HepG2 (cell line): ENCODE measurements around the gene SMIM28. TPM values are rescaled to one million over a fixed set of nuclear protein-coding genes. Genes with fewer than 3 reads are reported as not detected.

ENCODE experiments used
- ATAC-seq: fragments of 200-7000 bp; cut with Tn5 transposase; 3 replicates; pipeline ENCODE4 v1.9.1; 2020; ENCODE audit warnings: mild to moderate bottlenecking, moderate library complexity
- BruUV-seq: library from RNA; stranded (reverse); fragments of 400-500 nt; replicated peaks from 2 replicates; lab custom pipeline; 2021; lab: Mats Ljungman, UMichigan
- CTCF ChIA-PET: fragments of 300-600 bp; formaldehyde crosslinking; extraction: SDS; loops from one replicate; lab custom pipeline; 2021; ENCODE audit warnings: low total read pairs, inconsistent platforms, low intra/inter-chr PET ratio; lab: Yijun Ruan, JAX
- POLR2A ChIA-PET: fragments of 350-600 bp; sonication (Branson Sonifier 250); formaldehyde crosslinking; loops from one replicate; lab custom pipeline; 2020; ENCODE audit warnings: antibody characterized with exemption, inconsistent platforms; lab: Yijun Ruan, JAX
- DNase-seq: peaks from one replicate; pipeline ENCODE4 v3.0.0-alpha.2; 2015; ENCODE audit warnings: low spot score
- FAIRE-seq: peaks from 3 replicates; lab custom pipeline; 2011; peaks lifted over from hg19 to GRCh38; lab: Jason Lieb, UNC
- H2AFZ ChIP-seq: one replicate; pipeline ENCODE4 v1.6.1; 2011; ENCODE audit warnings: low read length, inconsistent platforms
- H3K27ac ChIP-seq: fragments of 300-600 bp; 3 replicates; pipeline ENCODE4 v1.8.0; 2011; ENCODE audit warnings: mixed run types, mild to moderate bottlenecking, mixed read lengths, low read length, inconsistent platforms; ENCODE audit not compliant: insufficient read depth; ENCODE audit errors: extremely low read length
- H3K27me3 ChIP-seq, 2 experiments: fragments of 200-600 bp in 1 of 2; 2 replicates in 1 of 2; 3 replicates in 1 of 2; pipeline versions ENCODE4 v1.6.0 to v1.8.0; 2011; ENCODE audit warnings: low read length in 2 of 2, mild to moderate bottlenecking in 2 of 2, moderate library complexity in 2 of 2, inconsistent platforms in 1 of 2; ENCODE audit not compliant: insufficient read depth in 2 of 2, control insufficient read depth in 1 of 2
- H3K36me3 ChIP-seq, 2 experiments: fragments of 200-600 bp in 1 of 2; replicated peaks in 1 of 2; 2 replicates in 1 of 2; 3 replicates in 1 of 2; pipeline versions ENCODE4 v1.5.1 to v1.8.0; 2011; ENCODE audit warnings: low read length in 2 of 2, inconsistent platforms in 1 of 2; ENCODE audit not compliant: insufficient read depth in 2 of 2, control insufficient read depth in 1 of 2
- H3K4me1 ChIP-seq: 2 replicates; pipeline ENCODE4 v1.5.1; 2012; ENCODE audit warnings: low read length, inconsistent platforms; ENCODE audit not compliant: insufficient read depth
- H3K4me2 ChIP-seq: 2 replicates; pipeline ENCODE4 v1.6.0; 2011; ENCODE audit warnings: low read depth, low read length, inconsistent platforms
- H3K4me3 ChIP-seq, 3 experiments: fragments of 200-600 bp in 1 of 3; sonication (generic), shearing (Covaris generic) in 1 of 3; replicated peaks in 1 of 3; 2 replicates each; pipeline ENCODE4 v1.5.1; 2011 to 2016; ENCODE audit warnings: low read length in 3 of 3, inconsistent platforms in 2 of 3, low read depth in 2 of 3, mild to moderate bottlenecking in 2 of 3, control low read depth in 1 of 3, mixed read lengths in 1 of 3; ENCODE audit not compliant: insufficient read depth in 1 of 3
- H3K79me2 ChIP-seq: one replicate; pipeline ENCODE4 v1.6.1; 2011; ENCODE audit warnings: low read length, inconsistent platforms; ENCODE audit not compliant: insufficient read depth
- H3K9ac ChIP-seq: 2 replicates; pipeline ENCODE4 v1.6.0; 2011; ENCODE audit warnings: mild to moderate bottlenecking, low read depth, low read length, inconsistent platforms; ENCODE audit not compliant: insufficient read depth
- H3K9me3 ChIP-seq: 2 replicates; pipeline ENCODE4 v1.5.1; 2012; ENCODE audit warnings: mild to moderate bottlenecking, low read length
- H4K20me1 ChIP-seq: 2 replicates; pipeline ENCODE4 v1.6.0; 2011; ENCODE audit warnings: inconsistent platforms, mild to moderate bottlenecking, low read length, moderate library complexity; ENCODE audit not compliant: insufficient read depth
- CAMTA2 ChIP-seq: sonication (generic); formaldehyde crosslinking; IDR thresholded peaks from 2 replicates; pipeline ENCODE4 v1.4.0; 2020; ENCODE audit warnings: mild to moderate bottlenecking, missing genetic modification reagents, borderline replicate concordance
- FLYWCH1 ChIP-seq: sonication (generic); formaldehyde crosslinking; IDR thresholded peaks from 2 replicates; pipeline ENCODE4 v1.8.1; 2023; ENCODE audit warnings: mild to moderate bottlenecking, missing genetic modification reagents
- MTA1 ChIP-seq: sonication (generic); formaldehyde crosslinking; IDR thresholded peaks from 2 replicates; pipeline ENCODE4 v1.4.0; 2020; ENCODE audit warnings: missing genetic modification reagents, mild to moderate bottlenecking, borderline replicate concordance
- RARG ChIP-seq: sonication (generic); formaldehyde crosslinking; IDR thresholded peaks from 2 replicates; pipeline ENCODE4 v1.4.0; 2020; ENCODE audit warnings: low read depth, mild to moderate bottlenecking, missing genetic modification reagents
- RCOR2 ChIP-seq: IDR thresholded peaks from 2 replicates; pipeline ENCODE4 v1.6.1; 2016; ENCODE audit warnings: missing biosample characterization, missing genetic modification reagents
- RFX5 ChIP-seq: IDR thresholded peaks from 2 replicates; pipeline ENCODE4 v1.6.1; 2011; ENCODE audit warnings: low read depth, low read length, improper control_type of control experiment
- SP2 ChIP-seq: sonication (generic); formaldehyde crosslinking; IDR thresholded peaks from 2 replicates; pipeline ENCODE4 v1.5.1; 2020; ENCODE audit warnings: mild to moderate bottlenecking, missing genetic modification reagents
- TBP ChIP-seq: sonication (generic); formaldehyde crosslinking; IDR thresholded peaks from 2 replicates; pipeline ENCODE4 v1.5.0; 2020; ENCODE audit warnings: missing genetic modification reagents
- TEAD2 ChIP-seq: sonication (generic); formaldehyde crosslinking; IDR thresholded peaks from 2 replicates; pipeline ENCODE4 v1.9.0; 2021; ENCODE audit warnings: missing genetic modification reagents
- ZMYM4 ChIP-seq: sonication (generic); formaldehyde crosslinking; IDR thresholded peaks from 2 replicates; pipeline ENCODE4 v1.8.1; 2023; ENCODE audit warnings: mild to moderate bottlenecking, missing genetic modification reagents
- ZNF225 ChIP-seq: sonication (generic); formaldehyde crosslinking; IDR thresholded peaks from 2 replicates; pipeline ENCODE4 v1.4.0; 2020; ENCODE audit warnings: mild to moderate bottlenecking, missing genetic modification reagents
- ZNF782 ChIP-seq: sonication (generic); formaldehyde crosslinking; IDR thresholded peaks from 2 replicates; pipeline ENCODE4 v1.4.0; 2020; ENCODE audit warnings: missing genetic modification reagents, mild to moderate bottlenecking, borderline replicate concordance
- WGBS: methylation state at CpG from one replicate; pipeline ENCODE4 v1.1.6; 2017; ENCODE audit warnings: low lambda C conversion rate; 5-methylcytosine and 5-hydroxymethylcytosine counted together
- in situ Hi-C: cut with HindIII; loops from 2 replicates; pipeline ENCODE4 v1.10.0; 2017; ENCODE audit warnings: low pct_unique_long_range_greater_than_20kb; ENCODE audit not compliant: extremely low pct_ligation_motif_present
- intact Hi-C: fragments of 100-400 bp; cut with micrococcal nuclease; formaldehyde crosslinking; loops from one replicate; pipeline ENCODE4 v1.10.0; 2022; ENCODE audit not compliant: unreplicated experiment
- polyA plus RNA-seq, 8 experiments: library from polyadenylated mRNA; depleted of rRNA in 3 of 8; stranded (reverse) in 7 of 8; unstranded in 1 of 8; fragments of >200 nt; fragmentation: Illumina TruSeq in 4 of 8; extraction: Trizol in 4 of 8; gene quantifications; 2 replicates each; pipeline versions ENCODE4 v1.2.1 to v1.2.3, GENCODE V29; 2011 to 2016; ENCODE audit warnings: low read depth in 4 of 8, missing spikeins in 1 of 8, mixed read lengths in 1 of 8; ENCODE audit not compliant: insufficient read depth in 1 of 8
- total RNA-seq, 5 experiments: library from RNA; depleted of rRNA; stranded (reverse); fragments of >200 nt; fragmentation: Illumina TruSeq; extraction: Trizol; gene quantifications; 2 replicates each; pipeline ENCODE4 v1.2.3, GENCODE V29; 2016; ENCODE audit warnings: low read depth in 1 of 5
- TF ChIP-seq, protein P1 (sequence below), 2 experiments: sonication (generic) in 1 of 2; formaldehyde crosslinking in 1 of 2; IDR thresholded peaks; 2 replicates each; pipeline versions ENCODE4 v1.5.1 to v1.6.1; 2011 to 2020; ENCODE audit warnings: borderline replicate concordance in 1 of 2, low read depth in 1 of 2, low read length in 1 of 2, mild to moderate bottlenecking in 1 of 2, missing genetic modification reagents in 1 of 2, moderate library complexity in 1 of 2
- TF ChIP-seq, protein P2 (sequence below): sonication (generic); formaldehyde crosslinking; conservative IDR thresholded peaks from 2 replicates; pipeline ENCODE4 v1.4.0; 2020; ENCODE audit warnings: missing genetic modification reagents

SMIM28 gene
- total and polyA plus RNA-seq, 2 of the 13 experiments (the other 11 are each of a cell fraction or from before 2014, with no cell fraction given) = not detected

- H3K4me3 ChIP-seq = no peak overlapping the region
- H3K4me1 ChIP-seq = no peaks in the 10 kb centered on the region
- H3K9ac ChIP-seq = no peak overlapping the region
- TF ChIP-seq ZMYM4 (CRISPR knock-in tag) = no peak
- TF ChIP-seq RCOR2 (CRISPR knock-in tag) = no peak
- no peak for TF ChIP-seq SP2 (CRISPR knock-in tag)
- TF ChIP-seq MTA1 (CRISPR knock-in tag) = no peak
- TF ChIP-seq, protein P1, sequence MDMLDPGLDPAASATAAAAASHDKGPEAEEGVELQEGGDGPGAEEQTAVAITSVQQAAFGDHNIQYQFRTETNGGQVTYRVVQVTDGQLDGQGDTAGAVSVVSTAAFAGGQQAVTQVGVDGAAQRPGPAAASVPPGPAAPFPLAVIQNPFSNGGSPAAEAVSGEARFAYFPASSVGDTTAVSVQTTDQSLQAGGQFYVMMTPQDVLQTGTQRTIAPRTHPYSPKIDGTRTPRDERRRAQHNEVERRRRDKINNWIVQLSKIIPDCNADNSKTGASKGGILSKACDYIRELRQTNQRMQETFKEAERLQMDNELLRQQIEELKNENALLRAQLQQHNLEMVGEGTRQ (IDR thresholded peaks at IDR 0.05; ENCODE audit: low read depth, low read length) = no peak
- TF ChIP-seq, protein P1 (CRISPR knock-in tag; IDR thresholded peaks at IDR 0.05; ENCODE audit: borderline replicate concordance) = no peak
- TF ChIP-seq, protein P2, sequence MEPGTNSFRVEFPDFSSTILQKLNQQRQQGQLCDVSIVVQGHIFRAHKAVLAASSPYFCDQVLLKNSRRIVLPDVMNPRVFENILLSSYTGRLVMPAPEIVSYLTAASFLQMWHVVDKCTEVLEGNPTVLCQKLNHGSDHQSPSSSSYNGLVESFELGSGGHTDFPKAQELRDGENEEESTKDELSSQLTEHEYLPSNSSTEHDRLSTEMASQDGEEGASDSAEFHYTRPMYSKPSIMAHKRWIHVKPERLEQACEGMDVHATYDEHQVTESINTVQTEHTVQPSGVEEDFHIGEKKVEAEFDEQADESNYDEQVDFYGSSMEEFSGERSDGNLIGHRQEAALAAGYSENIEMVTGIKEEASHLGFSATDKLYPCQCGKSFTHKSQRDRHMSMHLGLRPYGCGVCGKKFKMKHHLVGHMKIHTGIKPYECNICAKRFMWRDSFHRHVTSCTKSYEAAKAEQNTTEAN (CRISPR knock-in tag) = no peak
- no peak for TF ChIP-seq ZNF225
- TF ChIP-seq RARG (CRISPR knock-in tag) = no peak
- TF ChIP-seq FLYWCH1 (CRISPR knock-in tag) = no peak
- TF ChIP-seq ZNF782 (CRISPR knock-in tag) = no peak
- no peak for TF ChIP-seq TEAD2 (CRISPR knock-in tag)
- no peak for TF ChIP-seq CAMTA2 (CRISPR knock-in tag)
- TF ChIP-seq TBP (CRISPR knock-in tag) = no peak
- TF ChIP-seq RFX5 = no peak
- TF ChIP-seq, all 625 proteins: peak for 0
- no peak for ATAC-seq
- Histone ChIP-seq H2AFZ (no peak overlapping the region), H3K27ac (no peak overlapping the region), H4K20me1 (no peaks in the 10 kb centered on the region), H3K27me3 (no peaks in the 10 kb centered on the region; a peak in 1 of 5 replicates), H3K36me3 (no peaks in the 10 kb centered on the region), H3K9me3 (no peaks in the 10 kb centered on the region), H3K79me2 (no peaks in the 10 kb centered on the region), H3K4me2 (no peak overlapping the region)
- no peak for FAIRE-seq
- POLR2A ChIA-PET = no interaction called here
- in situ Hi-C loops = no loop called here
- no TSS peak for BruUV-seq
- CTCF ChIA-PET = no interaction called here
- no peak for DNase-seq
- 6% methylated on average over 1 of the region's 1 CpG for WGBS
- intact Hi-C loops = no loop called here
Measured at GRCh38 chr6:138341176-138341575, 36.5 kb upstream of the SMIM28 start.
